ENCODE results near the gene ABCB8.

Gene ABCB8

DNA sequence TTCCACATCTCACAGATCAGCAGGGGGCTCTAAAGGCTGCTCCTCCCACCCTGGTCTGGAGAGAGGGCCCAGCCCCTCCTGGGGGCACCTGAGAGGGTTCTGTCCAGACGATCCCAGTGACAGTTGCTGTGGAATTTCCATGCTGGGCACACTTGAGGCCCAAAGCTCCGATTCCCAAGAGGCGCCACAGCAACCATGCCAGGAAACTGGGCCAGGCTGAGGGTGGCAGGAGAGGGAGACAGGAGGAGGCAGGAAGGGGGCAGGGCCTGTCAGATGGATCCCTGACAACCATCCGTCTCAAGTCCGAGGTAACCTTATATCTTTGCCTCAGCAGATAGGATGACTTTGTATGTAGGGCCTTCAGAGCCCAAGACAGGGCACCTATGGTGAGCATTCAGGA lies 41.7 kb upstream of the ABCB8 start:
- H3K27ac ChIP-seq, result no peak overlapping the region
- TF ChIP-seq ZFX (IDR thresholded peaks at IDR 0.05), result no peak
- TF ChIP-seq, protein P1, sequence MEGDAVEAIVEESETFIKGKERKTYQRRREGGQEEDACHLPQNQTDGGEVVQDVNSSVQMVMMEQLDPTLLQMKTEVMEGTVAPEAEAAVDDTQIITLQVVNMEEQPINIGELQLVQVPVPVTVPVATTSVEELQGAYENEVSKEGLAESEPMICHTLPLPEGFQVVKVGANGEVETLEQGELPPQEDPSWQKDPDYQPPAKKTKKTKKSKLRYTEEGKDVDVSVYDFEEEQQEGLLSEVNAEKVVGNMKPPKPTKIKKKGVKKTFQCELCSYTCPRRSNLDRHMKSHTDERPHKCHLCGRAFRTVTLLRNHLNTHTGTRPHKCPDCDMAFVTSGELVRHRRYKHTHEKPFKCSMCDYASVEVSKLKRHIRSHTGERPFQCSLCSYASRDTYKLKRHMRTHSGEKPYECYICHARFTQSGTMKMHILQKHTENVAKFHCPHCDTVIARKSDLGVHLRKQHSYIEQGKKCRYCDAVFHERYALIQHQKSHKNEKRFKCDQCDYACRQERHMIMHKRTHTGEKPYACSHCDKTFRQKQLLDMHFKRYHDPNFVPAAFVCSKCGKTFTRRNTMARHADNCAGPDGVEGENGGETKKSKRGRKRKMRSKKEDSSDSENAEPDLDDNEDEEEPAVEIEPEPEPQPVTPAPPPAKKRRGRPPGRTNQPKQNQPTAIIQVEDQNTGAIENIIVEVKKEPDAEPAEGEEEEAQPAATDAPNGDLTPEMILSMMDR (conservative IDR thresholded peaks at IDR 0.05), result no peak

DNA sequence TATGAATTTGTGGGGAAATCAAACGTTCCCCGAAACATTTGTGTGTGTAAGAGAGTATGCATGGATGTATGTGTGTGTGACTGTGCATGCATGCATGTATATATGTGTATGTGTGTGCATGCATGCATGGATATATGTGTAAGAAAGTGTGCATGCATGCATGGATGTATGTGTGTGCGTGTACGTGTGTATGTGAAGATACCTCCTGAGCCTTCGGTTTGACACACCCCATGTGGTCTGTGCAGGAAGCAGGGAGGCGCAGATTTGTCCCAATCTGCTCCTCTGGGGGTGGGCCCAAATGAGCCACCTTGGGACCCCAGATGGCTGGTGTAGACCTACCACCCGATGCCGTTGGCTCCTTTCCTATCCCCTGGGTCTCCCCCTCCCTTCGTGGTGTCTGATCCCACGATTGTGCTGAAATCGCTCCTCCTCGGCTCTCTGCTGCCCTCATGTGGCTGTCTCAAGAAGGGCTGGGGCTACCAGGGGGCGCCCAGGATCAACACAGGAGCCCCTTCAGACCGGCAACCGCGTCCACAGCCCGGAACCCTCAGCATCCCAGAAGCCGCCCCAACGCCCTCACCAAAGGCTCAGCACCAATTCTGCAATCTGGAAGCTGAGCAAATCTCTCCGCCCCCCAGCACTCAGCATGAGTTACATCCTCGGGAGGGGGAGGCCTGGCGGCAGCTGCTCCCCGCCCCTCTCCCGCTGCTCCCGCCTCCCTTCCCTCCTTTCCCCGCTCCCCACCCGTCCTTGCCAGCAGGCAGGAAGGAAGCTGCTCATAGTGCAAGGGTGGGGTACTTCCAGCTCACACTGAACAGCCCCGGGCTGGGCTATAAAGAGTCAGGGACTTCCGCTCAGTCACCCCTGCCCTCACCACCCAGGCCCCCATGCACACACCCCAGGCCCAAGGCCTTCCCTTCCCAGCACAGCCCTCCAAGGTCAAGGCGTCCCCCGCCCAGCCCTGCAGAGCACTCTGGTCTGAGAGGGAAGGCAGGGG lies 39.7 kb upstream of the ABCB8 start:
- H3K27ac ChIP-seq, result no peak overlapping the region
- TF ChIP-seq ZFX (IDR thresholded peaks at IDR 0.05), result no peak
- TF ChIP-seq, protein P1 (conservative IDR thresholded peaks at IDR 0.05), result peak; percentile 97

DNA sequence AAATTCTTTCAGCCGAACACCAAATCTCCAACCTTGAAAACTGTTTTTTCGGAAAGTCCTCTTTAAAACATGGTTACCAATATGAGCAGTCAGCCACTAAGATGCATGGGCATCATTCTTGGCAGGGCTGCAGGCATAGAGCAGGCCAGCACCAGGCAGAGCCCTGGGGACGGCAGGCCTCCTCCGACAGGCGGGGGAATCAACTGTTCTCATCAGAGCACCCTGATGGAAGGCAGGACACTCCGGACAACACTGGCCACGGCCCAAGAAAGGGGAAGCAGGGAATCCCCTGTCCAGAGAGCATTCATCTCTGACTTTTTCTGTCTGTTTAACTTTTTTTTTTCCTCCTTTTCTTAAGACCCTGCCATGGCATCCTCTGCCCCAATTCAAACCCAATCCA lies 38.8 kb upstream of the ABCB8 start:
- no peak overlapping the region for H3K27ac ChIP-seq
- TF ChIP-seq ZFX (IDR thresholded peaks at IDR 0.05), result no peak
- TF ChIP-seq, protein P1 (conservative IDR thresholded peaks at IDR 0.05), result no peak

DNA sequence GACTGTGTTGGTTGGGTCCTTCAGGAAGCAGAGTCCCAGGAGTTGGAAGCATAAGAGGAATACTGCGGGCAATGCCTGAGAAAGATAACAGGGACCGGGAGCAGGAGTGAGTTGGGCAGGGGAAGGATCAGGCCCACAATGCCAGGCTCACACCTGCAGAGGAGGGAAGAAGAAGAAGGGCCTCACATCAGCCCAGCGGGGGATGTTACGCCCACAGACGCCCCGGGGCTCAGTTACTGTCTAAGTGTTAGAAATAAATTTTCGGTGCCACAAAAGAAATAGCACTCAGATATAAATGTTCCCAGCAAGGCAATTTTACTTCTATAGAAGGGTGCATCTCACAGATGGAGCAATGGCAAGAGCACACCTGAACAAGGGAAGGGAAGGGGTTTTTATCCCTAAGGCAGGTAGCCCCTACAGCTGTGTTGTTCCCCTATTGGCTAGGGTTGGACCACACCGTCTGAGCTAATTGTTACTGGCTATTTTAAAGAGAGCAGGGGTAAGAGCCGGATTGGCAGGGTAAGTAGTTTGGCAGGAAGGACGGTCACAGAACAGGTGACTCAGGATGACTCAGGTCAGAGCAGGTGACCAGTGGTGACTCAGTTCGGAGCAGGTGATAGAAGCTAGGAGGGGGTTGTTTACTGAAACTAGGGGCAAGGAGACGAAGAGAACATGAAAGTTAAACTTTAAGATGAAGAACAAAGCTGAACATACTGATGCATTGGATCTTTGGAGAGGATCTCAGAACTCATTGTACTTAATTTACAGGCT lies 37.6 kb upstream of the ABCB8 start, which contains the start of gene NOS3:
TSS of gene NOS3 (plus strand) at position 602 of the 771 bp plus-strand sequence. CDS start 2,787 bp downstream, outside the sequence.
- peak within 1 kb of the TSS; percentile 23; the same call in 1 of the 2 replicates for H3K27ac ChIP-seq
- no peak for TF ChIP-seq ZFX (IDR thresholded peaks at IDR 0.05)
- TF ChIP-seq, protein P1 (conservative IDR thresholded peaks at IDR 0.05), result no peak

DNA sequence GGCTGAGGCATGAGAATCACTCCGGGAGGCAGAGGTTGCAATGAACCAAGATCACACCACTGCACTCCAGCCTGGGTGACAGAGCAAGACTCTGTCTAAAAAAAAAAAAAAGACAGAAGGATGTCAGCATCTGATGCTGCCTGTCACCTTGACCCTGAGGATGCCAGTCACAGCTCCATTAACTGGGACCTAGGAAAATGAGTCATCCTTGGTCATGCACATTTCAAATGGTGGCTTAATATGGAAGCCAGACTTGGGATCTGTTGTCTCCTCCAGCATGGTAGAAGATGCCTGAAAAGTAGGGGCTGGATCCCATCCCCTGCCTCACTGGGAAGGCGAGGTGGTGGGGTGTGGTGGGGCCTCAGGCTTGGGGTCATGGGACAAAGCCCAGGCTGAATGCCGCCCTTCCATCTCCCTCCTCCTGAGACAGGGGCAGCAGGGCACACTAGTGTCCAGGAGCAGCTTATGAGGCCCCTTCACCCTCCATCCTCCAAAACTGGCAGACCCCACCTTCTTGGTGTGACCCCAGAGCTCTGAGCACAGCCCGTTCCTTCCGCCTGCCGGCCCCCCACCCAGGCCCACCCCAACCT lies 36.1 kb upstream of the ABCB8 start:
- H3K27ac ChIP-seq, result no peak overlapping the region
- no peak for TF ChIP-seq ZFX (IDR thresholded peaks at IDR 0.05)
- TF ChIP-seq, protein P1 (conservative IDR thresholded peaks at IDR 0.05), result no peak

DNA sequence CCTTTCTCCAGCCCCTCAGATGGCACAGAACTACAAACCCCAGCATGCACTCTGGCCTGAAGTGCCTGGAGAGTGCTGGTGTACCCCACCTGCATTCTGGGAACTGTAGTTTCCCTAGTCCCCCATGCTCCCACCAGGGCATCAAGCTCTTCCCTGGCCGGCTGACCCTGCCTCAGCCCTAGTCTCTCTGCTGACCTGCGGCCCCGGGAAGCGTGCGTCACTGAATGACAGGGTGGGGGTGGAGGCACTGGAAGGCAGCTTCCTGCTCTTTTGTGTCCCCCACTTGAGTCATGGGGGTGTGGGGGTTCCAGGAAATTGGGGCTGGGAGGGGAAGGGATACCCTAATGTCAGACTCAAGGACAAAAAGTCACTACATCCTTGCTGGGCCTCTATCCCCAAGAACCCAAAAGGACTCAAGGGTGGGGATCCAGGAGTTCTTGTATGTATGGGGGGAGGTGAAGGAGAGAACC lies 35.4 kb upstream of the ABCB8 start:
- H3K27ac ChIP-seq, result no peak overlapping the region
- TF ChIP-seq ZFX (IDR thresholded peaks at IDR 0.05), result no peak
- TF ChIP-seq, protein P1 (conservative IDR thresholded peaks at IDR 0.05), result no peak

Data from C4-2B (cell line).